Lower lobe of right lung (tissue), 2 donors: ENCODE measurements around the gene MEST. TPM values are rescaled to one million over a fixed set of nuclear protein-coding genes. Genes with fewer than 3 reads are reported as not detected.

Source experiments
- ATAC-seq, 2 donors: fragments of 200-7000 bp; cut with Tn5 transposase; one replicate each; pipeline ENCODE4 v1.9.1; 2020 to 2022; ENCODE audit warnings: mild to moderate bottlenecking in 2 of 2, moderate library complexity in 2 of 2
- DNase-seq: peaks from one replicate; pipeline ENCODE4 v3.0.0-alpha.2; 2020
- H3K27ac ChIP-seq: fragments of 200-600 bp; one replicate; pipeline ENCODE4 v1.8.0; 2022
- H3K27me3 ChIP-seq: fragments of 200-600 bp; one replicate; pipeline ENCODE4 v1.8.0; 2022; ENCODE audit warnings: low read depth
- H3K36me3 ChIP-seq: fragments of 200-600 bp; one replicate; pipeline ENCODE4 v1.8.0; 2022; ENCODE audit warnings: mild to moderate bottlenecking
- H3K4me1 ChIP-seq: fragments of 200-600 bp; one replicate; pipeline ENCODE4 v1.8.0; 2022
- H3K4me3 ChIP-seq: fragments of 200-600 bp; one replicate; pipeline ENCODE4 v1.8.0; 2022; ENCODE audit warnings: mild to moderate bottlenecking
- H3K9me3 ChIP-seq: fragments of 200-600 bp; one replicate; pipeline ENCODE4 v1.8.0; 2022
- CTCF ChIP-seq: fragments of 200-600 bp; IDR thresholded peaks from one replicate; pipeline ENCODE4 v1.8.0; 2022; ENCODE audit warnings: antibody characterized with exemption, mild to moderate bottlenecking
- intact Hi-C: fragments of 100-400 bp; cut with DNase I; formaldehyde crosslinking; loops from one replicate; pipeline ENCODE4 v1.11.0; 2022
- total RNA-seq: library from RNA; stranded (reverse); fragmentation: NEBNext Ultra II Directional; extraction: Animal tissue kit (Norgen Biotek cat#: 25700); gene quantifications from one replicate; pipeline ENCODE4 v1.2.1, GENCODE V29; 2021
- donor health status: DM: no; HTN: yes; CAD: no; lungs with severe emphysema.

The MEST gene
- total RNA-seq, 1 donor from 2014 or later = 34.7 TPM

DNA sequence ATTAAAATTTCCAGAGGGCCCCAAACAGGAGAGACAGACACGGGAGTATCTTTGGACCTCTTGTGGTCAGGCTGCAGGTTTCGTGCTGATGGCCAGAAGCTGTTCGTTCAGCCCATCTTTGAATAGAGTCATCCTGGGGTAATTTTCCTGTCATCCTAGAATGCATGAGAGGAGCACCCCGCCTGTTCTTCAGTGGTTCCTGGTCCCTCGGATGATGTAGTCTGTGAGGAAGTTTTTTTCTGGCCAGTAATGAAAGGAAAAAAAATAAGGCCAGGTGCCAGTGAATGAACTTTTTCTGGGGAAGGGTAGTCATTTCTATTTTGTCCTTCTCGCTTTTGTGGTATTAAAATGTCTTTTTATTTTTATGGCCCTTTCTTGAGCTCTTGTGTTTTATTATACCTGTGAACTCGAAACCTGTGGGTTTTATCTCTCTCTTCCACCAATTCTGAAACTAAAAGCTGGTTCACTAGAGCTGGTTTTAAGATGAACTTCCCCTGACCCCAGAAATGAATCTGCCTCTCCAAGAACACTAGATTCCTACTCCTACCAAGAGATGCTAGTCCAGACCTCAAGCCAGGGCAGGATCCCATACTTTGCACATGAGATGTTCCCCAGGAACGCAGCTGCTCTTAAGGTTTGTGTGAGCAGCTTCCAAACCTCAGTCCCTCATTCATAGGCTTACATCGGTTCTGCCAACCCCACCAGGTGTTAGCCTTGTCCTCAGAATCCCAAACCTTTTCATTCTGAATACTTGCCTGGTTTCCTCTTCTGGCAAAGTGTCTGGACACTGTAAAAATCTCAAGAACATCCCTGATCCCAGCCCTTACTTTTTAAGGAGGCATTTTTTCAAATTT, 15.4 kb upstream of the MEST start:
- no peak for DNase-seq
- no peak for ATAC-seq
- intact Hi-C loops = no loop called here
- TF ChIP-seq CTCF = no peak
- Histone ChIP-seq H3K4me1 (no peaks in the 10 kb centered on the region), H3K9me3 (peaks cover 10% of the 10 kb centered on the region), H3K27ac (no peak overlapping the region), H3K36me3 (no peaks in the 10 kb centered on the region), H3K27me3 (no peaks in the 10 kb centered on the region), H3K4me3 (no peak overlapping the region)

DNA sequence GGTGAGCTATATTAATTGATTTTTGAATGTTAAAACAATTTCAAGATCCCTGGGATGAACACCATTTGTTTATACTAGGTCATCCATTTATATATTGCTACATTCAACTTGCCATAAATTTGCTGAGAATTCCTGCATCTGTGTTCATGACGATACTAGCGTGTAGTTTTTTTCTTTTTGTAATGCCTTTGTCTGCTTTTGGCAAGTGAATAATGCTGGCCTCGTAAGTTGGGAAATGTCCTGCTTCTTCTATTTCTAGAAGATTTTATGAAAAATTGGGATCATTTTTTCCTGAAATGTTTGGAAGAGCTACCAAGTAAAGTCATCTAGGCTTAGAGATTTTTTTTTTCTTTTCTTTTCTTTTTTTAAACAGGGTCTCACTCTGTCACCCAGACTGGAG, 12.9 kb upstream of the MEST start:
- Histone ChIP-seq H3K4me3 (no peak overlapping the region), H3K36me3 (no peaks in the 10 kb centered on the region), H3K4me1 (no peaks in the 10 kb centered on the region), H3K27ac (no peak overlapping the region), H3K27me3 (no peaks in the 10 kb centered on the region), H3K9me3 (peaks cover 10% of the 10 kb centered on the region)
- DNase-seq (no peak), ATAC-seq (no peak)
- no peak for TF ChIP-seq CTCF
- intact Hi-C loops = no loop called here

GRCh38 chr7:130479716-130480400, 12.0 kb upstream of the MEST start:
- DNase-seq (no peak), ATAC-seq (no peak)
- no peaks in the 10 kb centered on the region for H3K27me3 ChIP-seq
- no peaks in the 10 kb centered on the region for H3K4me1 ChIP-seq
- TF ChIP-seq CTCF = no peak
- peaks cover 10% of the 10 kb centered on the region for H3K9me3 ChIP-seq
- H3K4me3 ChIP-seq = no peak overlapping the region
- intact Hi-C loops = no loop called here
- no peaks in the 10 kb centered on the region for H3K36me3 ChIP-seq
- no peak overlapping the region for H3K27ac ChIP-seq

DNA sequence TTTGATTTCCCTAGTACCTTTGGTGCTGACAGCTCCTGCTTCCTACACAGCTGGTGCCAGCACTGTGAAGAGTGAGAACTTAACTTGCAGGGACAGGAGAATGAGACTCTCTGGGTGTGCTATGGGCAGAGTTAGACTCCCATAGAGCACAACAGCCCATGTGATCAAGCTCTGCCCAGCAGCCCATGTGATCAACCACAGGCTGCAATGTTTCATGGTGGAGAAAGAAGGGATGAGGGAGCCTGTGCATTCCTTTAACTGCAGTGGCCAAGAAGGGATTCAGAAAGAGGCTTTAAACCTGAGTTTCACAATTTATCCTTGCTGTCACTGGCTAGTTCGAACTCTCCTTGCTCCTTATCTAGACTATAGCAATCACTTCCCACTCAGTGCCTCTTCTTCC, 10.0 kb upstream of the MEST start:
- no peaks in the 10 kb centered on the region for H3K36me3 ChIP-seq
- no peak for TF ChIP-seq CTCF
- no peaks in the 10 kb centered on the region for H3K27me3 ChIP-seq
- H3K4me3 ChIP-seq = no peak overlapping the region
- ATAC-seq (no peak), DNase-seq (no peak)
- H3K27ac ChIP-seq = no peak overlapping the region
- intact Hi-C loops = no loop called here
- H3K9me3 ChIP-seq = peaks cover 10% of the 10 kb centered on the region
- peaks cover 14% of the 10 kb centered on the region for H3K4me1 ChIP-seq

- ATAC-seq (no peak), DNase-seq (no peak)
- Histone ChIP-seq H3K4me1 (peaks cover 14% of the 10 kb centered on the region), H3K27me3 (no peaks in the 10 kb centered on the region), H3K27ac (no peak overlapping the region), H3K36me3 (no peaks in the 10 kb centered on the region), H3K4me3 (no peak overlapping the region), H3K9me3 (peaks cover 8% of the 10 kb centered on the region)
- intact Hi-C loops = no loop called here
- TF ChIP-seq CTCF = no peak
These were observed 8.9 kb upstream of the MEST start for GRCh38 chr7:130483031-130483430.
